ENCODE data around the gene USH2A. TPM values are rescaled to one million over a fixed set of nuclear protein-coding genes. Genes with fewer than 3 reads are reported as not detected.

The USH2A gene
- polyA plus RNA-seq, 2 of the 4 experiments (the other 2 are of a cell fraction), result not detected

GRCh38 chr1:215645861-215646260 is 777.4 kb downstream of the USH2A start:
- DNase-seq (ENCODE audit: low read depth in 1 of 2, low spot score in 1 of 2) (no peak), ATAC-seq (no peak), FAIRE-seq (no peak)
- WGBS (ENCODE audit: missing lambda C conversion rate), result 87% methylated on average over 2 of the region's 2 CpGs
- H3K27ac ChIP-seq, result no peak overlapping the region
- CTCF ChIA-PET, result interaction anchor here (0.7 kb wide), 1 partner anchor 936 kb away, joined by 3 read pairs; no protein-coding TSS in a partner anchor
- no peaks in the 10 kb centered on the region for H3K9me3 ChIP-seq
- no peak overlapping the region for H3K4me3 ChIP-seq
- TF ChIP-seq GATA3 (IDR thresholded peaks at IDR 0.05; ENCODE audit: borderline replicate concordance), result no peak
- peak; percentile 56 for TF ChIP-seq MAFK (IDR thresholded peaks at IDR 0.05; ENCODE audit: partially characterized antibody)
- H3K4me2 ChIP-seq, result no peak overlapping the region
- H3K4me1 ChIP-seq, result no peaks in the 10 kb centered on the region
- POLR2A ChIA-PET, result no interaction called here

DNA sequence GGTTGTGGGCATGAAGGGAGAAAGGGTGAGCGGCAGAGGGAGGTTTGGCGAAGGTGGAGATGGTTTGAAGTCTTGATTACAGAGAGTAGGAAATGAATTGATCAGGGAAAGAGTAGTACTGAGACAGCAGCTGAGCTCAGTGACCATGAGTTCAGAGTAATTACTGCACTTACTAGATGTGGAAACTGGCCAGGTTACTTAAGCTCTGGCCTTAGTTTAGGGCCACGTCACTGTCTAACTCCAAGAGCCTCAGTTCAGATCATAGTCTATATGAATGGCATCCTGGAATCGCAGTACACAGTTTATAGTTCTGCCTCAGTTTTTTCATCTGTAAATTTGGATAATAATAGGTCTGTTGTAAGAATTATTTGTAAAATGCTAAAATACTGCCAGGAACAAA is 778.1 kb downstream of the USH2A start:
- ChIA-PET POLR2A (no interaction called here), CTCF (no interaction called here)
- no peak for DNase-seq (ENCODE audit: low read depth in 1 of 2, low spot score in 1 of 2)
- no peaks in the 10 kb centered on the region for H3K4me1 ChIP-seq
- TF ChIP-seq BHLHE40 (IDR thresholded peaks at IDR 0.05; ENCODE audit: low read depth, low read length) (no peak), MAZ (IDR thresholded peaks at IDR 0.05; ENCODE audit: borderline replicate concordance, low read depth, low read length) (no peak), CBX2 (IDR thresholded peaks at IDR 0.05; ENCODE audit: borderline replicate concordance, low read depth) (no peak), NR3C1 (IDR thresholded peaks at IDR 0.05) (no peak), MAFK (IDR thresholded peaks at IDR 0.05; ENCODE audit: partially characterized antibody) (no peak), CBX8 (IDR thresholded peaks at IDR 0.05) (no peak), ZNF302 (CRISPR knock-in tag; IDR thresholded peaks at IDR 0.05) (no peak), POLR2A (IDR thresholded peaks at IDR 0.05; ENCODE audit: low read length) (no peak), ESRRA (IDR thresholded peaks at IDR 0.05; ENCODE audit: borderline replicate concordance, low read length) (no peak), SREBF2 (IDR thresholded peaks at IDR 0.05) (no peak)
- TF ChIP-seq, protein P1, sequence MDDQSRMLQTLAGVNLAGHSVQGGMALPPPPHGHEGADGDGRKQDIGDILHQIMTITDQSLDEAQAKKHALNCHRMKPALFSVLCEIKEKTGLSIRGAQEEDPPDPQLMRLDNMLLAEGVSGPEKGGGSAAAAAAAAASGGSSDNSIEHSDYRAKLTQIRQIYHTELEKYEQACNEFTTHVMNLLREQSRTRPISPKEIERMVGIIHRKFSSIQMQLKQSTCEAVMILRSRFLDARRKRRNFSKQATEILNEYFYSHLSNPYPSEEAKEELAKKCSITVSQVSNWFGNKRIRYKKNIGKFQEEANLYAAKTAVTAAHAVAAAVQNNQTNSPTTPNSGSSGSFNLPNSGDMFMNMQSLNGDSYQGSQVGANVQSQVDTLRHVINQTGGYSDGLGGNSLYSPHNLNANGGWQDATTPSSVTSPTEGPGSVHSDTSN (IDR thresholded peaks at IDR 0.05), result no peak
- TF ChIP-seq, protein P2, sequence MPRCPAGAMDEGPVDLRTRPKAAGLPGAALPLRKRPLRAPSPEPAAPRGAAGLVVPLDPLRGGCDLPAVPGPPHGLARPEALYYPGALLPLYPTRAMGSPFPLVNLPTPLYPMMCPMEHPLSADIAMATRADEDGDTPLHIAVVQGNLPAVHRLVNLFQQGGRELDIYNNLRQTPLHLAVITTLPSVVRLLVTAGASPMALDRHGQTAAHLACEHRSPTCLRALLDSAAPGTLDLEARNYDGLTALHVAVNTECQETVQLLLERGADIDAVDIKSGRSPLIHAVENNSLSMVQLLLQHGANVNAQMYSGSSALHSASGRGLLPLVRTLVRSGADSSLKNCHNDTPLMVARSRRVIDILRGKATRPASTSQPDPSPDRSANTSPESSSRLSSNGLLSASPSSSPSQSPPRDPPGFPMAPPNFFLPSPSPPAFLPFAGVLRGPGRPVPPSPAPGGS (IDR thresholded peaks at IDR 0.05), result no peak
- H3K9me3 ChIP-seq, result no peaks in the 10 kb centered on the region
- no peak overlapping the region for H3K4me2 ChIP-seq
- WGBS (ENCODE audit: missing lambda C conversion rate), result 64% methylated on average over 4 of the region's 4 CpGs
- H3K27ac ChIP-seq, result no peak overlapping the region
- no peak for FAIRE-seq
- no peak overlapping the region for H3K4me3 ChIP-seq
- no peak for ATAC-seq

DNA sequence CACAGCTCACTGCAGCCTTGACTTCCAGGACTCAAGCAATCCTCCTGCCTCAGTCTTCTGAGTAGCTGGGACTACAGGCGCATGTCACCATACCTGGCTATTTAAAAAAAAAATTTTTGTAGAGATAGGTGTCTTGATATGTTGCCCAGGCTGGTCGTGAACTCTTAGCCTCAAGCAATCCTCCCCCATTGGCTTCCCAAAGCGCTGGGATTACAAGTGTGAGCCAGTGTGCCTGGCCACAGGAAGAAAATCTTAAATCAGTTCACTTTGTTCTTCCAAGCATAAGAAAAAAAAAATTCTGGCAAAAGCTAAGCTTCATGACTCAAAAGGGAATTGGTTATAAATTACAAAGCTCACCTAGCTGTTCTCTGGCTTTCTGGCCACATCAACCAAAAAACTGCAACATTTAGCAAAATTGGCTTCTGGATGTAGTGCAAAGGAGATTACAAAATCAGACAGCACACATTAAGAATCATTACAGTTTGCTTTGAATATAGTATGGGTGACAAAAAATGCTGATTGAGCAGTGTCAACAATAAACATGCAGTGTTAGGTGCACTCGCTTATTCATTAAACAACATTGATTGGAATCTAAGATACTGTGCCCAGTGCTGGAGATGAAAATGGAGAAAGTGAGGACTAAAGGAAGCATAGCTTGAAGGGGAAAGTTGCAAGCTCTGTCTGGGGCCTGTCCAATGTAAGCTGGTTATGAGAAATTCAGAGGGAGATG is 779.5 kb downstream of the USH2A start:
- no peaks in the 10 kb centered on the region for H3K4me1 ChIP-seq

GRCh38 chr1:215640429-215641148 is 782.7 kb downstream of the USH2A start:
- H3K4me2 ChIP-seq, result no peak overlapping the region
- TF ChIP-seq MAFK (IDR thresholded peaks at IDR 0.05; ENCODE audit: partially characterized antibody) (peak; percentile 19), SREBF2 (IDR thresholded peaks at IDR 0.05) (no peak)
- DNase-seq (ENCODE audit: low read depth in 1 of 2, low spot score in 1 of 2) (no peak), ATAC-seq (no peak), FAIRE-seq (no peak)
- CTCF ChIA-PET, result no interaction called here
- H3K9me3 ChIP-seq, result no peaks in the 10 kb centered on the region
- H3K27ac ChIP-seq, result no peak overlapping the region
- H3K4me3 ChIP-seq, result no peak overlapping the region
- H3K4me1 ChIP-seq, result peaks cover 3% of the 10 kb centered on the region; the same call in 1 of the 3 replicates
- POLR2A ChIA-PET, result no interaction called here
- 61% methylated on average over 18 of the region's 18 CpGs for WGBS (ENCODE audit: missing lambda C conversion rate)

More for the DNA sequence above, 779.5 kb downstream of the USH2A start:
- Histone ChIP-seq H3K4me2 (no peak overlapping the region), H3K4me3 (no peak overlapping the region), H3K27ac (no peak overlapping the region), H3K9me3 (no peaks in the 10 kb centered on the region)
- 42% methylated on average over 4 of the region's 4 CpGs for WGBS (ENCODE audit: missing lambda C conversion rate)
- no peak for FAIRE-seq
- no peak for DNase-seq (ENCODE audit: low read depth in 1 of 2, low spot score in 1 of 2)
- no peak for TF ChIP-seq MAZ (IDR thresholded peaks at IDR 0.05; ENCODE audit: borderline replicate concordance, low read depth, low read length)
- TF ChIP-seq MAFK (IDR thresholded peaks at IDR 0.05; ENCODE audit: partially characterized antibody), result peak; percentile 58
- TF ChIP-seq ZSCAN20 (CRISPR knock-in tag; IDR thresholded peaks at IDR 0.05), result no peak
- TF ChIP-seq RARB (CRISPR knock-in tag; IDR thresholded peaks at IDR 0.05), result no peak
- ChIA-PET POLR2A (no interaction called here), CTCF (interaction anchor here (0.7 to 1.9 kb wide), 2 partner anchors 37 to 165 kb away, joined by 3 to 4 read pairs; no protein-coding TSS in a partner anchor)
- ATAC-seq, result no peak
